ENCODE measurements around the gene MCTP1.
"Not testable (repeated sequence)": the region's sequence is repeated elsewhere in the genome, so short reads cannot be mapped to it uniquely, and the experiment has no call there.

MCTP1 gene

DNA sequence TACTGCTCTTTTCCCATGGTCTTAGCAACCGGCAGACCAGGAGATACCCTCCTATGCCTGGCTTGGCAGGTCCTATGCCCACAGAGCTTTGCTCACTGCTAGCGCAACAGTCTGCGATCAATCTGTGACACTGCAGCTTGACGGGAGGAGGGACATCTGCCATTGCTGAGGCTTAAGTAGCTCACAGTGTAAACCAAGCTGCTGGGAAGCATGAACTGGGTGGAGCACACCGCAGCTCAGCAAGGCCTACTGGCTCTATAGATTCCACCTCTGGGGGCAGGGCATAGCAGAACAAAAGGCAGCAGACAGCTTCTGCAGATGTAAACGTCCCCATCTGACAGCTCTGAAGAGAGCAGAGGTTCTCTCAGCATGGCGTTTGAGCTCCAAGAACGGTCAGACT, 40.4 kb downstream of the MCTP1 start:
- DNase-seq = no peak

DNA sequence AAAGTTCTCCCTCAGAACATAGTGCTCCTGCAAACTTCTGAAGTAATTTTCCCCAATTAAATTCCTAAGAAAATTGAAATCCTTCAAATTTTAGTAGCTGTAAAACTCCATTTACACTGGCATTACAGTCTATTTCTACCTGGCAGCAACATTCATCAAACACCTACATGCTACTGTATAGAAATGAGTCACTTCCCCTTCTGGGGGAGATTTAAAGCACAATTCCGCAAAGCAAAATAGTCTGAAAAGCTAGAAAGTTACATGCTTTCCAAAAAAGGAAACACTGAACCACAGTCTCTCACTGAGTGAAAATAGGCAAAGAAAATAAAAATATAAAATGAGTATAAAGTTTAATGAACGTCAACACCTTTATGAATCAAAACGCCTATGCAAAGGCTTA, 43.3 kb downstream of the MCTP1 start:
- no peak for DNase-seq

DNA sequence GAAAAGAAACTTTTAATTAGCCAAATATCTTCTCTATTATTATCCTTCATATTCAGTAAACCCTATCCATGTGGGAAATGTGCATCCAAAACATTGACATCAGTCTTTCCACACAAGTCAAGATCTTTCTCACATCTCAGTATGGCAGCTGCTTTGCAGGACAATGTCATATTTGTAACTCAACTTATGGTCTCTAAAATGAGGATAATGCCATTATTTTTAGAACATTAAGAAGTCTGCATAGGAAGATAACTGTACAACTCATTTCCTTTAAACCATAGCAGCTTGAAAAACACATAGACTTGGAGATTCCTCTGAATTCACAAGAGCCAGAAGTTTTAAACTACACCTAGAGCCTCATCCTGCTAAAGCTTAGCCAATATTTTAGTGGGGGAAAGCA, 43.7 kb downstream of the MCTP1 start:
- no peak for DNase-seq

DNA sequence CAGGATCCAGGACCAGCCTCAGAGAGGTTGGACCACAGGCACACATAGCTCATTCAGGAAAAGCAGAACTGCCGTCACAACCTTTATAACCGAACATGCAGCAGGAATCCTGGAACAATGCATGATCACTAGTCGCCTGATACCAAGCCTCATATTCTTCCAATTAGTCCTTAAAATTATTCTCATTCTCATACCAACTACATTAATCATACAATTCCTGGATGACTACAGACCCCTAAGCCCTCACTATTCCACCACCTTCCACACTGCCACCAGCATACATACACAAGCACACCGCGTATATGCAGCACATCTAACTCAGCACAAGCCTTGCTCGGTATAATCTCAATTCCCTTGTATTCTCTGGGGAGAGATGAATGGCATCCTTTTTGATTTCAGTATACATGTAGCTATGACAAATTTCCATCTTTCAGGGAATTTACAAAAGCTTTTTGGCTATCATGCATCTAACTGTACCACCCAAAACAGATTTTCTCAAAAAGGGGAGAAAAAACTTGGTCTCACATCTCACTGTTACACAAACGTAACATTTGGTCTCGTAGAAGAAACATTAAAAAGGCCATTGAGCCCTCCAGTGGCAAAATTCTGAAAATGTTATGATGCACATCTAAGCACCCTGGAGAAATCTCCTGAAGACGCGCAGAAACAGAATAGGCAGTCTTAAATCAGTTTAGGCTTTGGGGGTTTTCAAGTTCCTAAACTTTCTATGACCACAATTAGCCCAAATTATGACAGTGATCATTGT, 46.2 kb downstream of the MCTP1 start:
- no peak for DNase-seq

DNA sequence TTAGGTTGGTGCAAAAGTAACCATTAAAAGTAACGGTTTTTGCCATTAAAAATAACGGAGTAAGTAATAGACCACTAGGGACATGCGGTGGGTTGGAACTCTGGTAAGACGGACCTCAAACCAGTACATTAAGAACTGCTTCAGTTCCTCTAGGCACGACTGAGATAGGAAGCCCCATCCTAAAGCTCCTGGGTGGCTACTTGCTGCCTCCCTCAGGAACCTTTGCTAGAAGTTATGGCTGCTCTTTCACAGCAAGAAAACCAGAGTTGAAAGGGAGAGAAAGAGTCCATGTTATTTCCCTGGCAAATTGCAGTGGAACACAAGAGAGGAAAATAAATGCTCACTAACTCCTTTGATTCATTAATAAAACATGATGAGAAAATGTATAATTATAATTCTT, 47.6 kb downstream of the MCTP1 start:
- DNase-seq = no peak

DNA sequence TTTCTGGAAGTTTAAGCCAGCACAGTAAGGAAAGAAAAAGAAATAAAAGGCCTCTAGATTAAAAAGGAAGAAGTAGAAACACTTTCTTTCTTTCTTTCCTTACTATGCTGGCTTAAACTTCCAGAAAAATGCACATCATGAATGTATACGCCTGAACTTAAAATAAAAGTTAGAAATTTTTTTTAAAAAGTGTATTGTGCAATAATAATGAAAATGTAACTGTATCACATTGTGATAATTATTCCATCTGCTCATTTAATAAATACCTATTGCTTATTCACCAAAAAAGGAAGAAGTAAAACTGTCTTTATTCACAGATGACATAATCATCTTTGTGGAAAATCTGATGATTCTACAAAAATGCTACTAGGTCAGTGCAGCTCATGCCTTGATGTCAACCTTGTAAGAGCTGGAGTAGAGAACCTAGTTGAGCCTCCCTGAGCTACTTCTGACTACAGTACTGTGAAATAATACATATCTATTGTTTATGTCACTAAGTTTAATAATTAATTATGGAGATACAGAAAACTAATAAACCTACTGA, 49.4 kb downstream of the MCTP1 start:
- no peak for DNase-seq

DNA sequence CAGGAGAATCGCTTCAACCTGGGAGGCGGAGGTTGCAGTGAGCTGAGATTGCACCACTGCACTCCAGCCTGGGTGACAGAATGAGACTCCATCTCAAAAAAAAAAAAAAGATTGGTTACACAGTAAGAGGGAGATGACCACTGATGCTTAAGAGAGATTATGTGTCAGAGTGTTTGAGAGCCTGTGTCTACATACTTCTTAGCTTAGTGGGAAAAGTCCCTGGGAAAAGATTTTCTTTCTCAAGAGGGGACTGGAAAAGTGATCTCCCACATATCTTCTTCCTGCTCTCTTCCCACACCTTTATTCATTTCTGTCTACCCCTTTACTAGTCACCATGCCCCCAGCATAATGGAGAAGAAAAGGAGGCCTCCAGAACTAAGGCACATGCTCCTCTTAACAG, 55.2 kb downstream of the MCTP1 start:
- no peak for DNase-seq

DNA sequence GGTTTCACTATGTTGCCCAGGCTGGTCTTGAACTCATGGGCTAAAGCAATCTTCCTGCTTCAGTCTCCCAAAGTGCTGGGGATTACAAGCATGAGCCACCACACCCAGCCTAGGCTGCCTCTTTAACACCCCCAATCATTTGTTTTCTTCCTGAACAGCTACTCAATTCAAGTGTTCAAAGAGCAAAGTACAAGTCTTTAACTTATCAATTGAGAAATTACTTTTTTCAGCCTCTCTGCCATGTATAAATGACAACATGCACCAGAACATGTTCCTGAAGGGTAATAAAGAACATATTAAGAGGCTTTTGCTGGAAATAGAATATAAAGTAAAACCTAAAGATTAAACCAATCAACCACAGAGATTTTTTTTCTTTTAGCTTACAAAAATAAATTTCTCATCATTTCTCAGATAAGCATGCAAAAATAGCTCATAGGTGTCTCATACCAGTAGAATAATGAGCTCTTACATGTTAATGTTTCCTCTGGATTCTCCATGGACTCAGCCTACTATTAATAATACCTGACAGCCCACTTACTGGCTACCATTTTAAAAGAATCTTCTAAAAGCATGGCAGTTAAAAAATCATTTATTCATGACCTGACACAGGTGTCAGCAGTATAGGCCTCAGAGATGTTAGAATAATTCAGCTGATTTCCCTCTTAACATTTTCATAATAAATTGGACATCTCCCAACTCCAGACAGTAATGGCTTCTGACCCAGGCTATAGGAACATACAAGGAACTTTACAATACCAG, 60.0 kb downstream of the MCTP1 start:
- DNase-seq = no peak

DNA sequence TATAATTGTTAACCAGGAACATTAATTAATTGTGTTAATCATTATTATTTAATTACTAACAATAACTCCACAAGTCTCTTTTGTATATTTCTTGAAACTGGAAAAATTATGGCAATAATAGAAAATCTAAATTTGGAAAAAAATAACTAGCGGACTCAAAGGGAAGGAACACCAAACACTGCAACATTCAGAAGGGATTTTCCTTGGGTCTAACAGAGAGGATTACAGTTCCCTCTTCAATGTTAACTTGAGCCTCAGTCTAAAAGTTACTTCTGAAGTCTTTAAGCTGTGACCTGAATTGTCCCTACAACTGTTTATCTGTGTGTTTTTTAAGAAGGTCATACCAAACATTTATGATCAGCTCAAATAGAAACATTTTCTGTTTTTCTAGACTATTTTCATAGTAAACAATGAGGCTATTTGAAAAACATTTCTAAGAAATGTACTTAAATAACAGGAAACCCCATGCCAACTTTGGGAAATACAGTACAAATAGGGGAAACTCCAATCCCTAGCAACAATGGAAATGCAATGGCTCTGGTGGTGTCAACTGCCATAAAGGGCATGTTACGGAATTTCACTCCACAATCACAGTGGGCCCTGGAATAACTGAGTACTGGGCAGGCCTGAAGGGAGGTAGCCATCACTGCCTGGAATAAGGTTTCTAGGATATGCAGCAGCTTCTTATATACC, 61.2 kb downstream of the MCTP1 start:
- DNase-seq = no peak

DNA sequence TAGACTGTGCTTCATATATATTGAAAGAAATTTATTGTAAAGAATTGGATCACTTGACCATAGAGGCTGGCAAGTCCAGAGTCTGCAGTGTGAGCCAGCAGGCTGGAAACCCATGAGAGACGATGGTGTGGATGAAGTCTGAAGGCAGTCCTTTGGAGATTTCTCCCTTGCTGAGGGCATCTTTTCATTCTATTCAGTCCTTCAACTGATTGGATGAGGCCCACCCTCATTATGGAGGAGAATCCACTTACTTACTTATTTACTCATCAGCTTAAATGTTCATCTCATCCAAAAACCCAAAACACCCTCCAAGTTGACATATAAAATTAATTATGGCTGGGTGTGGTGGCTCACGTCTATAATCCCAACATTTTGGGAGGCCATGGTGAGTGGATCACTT, 62.1 kb downstream of the MCTP1 start:
- DNase-seq = no peak

DNA sequence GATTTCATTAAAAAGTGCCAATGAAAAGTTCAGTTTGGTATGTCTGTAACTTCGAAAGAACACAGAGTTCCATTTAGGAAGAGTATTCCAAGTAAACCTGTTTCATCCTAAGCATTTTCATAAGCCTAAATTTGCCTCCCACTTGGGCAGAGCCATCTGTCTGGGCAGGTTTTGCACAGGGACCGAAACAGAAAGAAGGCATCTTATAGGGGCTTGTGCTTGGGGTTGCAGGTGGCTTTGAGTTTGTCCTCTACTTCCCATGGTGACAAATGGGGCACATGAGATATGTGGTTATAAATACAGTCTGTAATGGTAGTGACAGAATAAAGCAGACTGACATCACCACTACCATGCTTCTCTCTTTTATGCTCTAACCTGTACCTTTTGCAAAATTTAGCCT, 63.7 kb downstream of the MCTP1 start:
- no peak for DNase-seq

DNA sequence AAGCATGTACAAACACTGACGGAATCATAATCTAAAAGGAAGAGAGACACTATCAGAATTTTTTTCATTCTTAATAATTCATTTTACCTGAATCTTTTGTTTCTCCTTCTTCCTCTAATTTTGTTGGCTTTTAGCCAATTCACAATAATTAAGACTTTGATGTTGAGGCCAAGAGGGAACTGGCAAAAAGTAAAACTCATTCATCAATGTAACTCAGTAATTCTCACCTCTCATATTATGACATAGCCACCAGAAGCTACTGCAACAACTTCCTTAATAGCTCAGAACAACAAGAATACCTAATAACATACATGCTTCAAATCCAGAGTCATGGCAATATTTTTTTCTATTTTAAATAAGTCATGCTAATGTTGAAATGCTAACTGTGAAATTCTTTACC, 64.5 kb downstream of the MCTP1 start:
- DNase-seq = no peak

DNA sequence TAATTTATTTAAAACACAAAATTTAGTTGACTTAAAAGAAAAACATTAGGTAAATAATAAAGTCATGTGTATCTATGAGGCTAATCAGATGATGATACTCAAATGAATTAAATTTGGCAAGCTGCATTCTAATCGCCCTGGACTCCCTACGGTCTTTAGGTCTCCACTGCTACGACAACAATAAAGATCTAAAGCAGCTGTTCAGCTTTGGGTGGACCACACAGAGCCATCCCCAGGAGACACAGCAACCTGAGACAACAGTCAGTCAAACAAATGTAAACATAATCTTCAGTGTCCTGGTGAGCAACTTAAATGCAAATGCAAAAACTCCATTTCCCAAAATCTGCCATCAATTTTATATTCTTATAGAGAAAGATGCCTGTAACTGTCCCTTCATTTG, 65.5 kb downstream of the MCTP1 start:
- DNase-seq = no peak

DNA sequence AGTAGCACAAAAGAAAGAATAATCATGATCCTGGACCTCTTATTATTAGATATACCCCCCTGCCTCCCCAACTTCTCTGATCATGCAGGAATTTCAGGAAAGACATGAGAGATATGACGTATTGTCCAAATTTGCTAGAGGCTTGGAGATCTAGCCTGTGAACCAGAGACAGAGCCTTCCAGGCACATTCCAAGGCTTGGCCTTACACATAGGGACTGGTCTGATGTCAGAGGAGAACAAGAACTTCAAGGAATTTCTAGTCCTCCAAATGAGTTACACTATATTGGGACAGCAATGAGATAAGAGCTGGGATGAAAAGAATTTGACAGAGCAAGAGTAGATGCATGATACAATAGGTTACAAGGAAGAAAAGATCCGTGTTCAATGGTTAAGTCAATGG, 67.0 kb downstream of the MCTP1 start:
- no peak for DNase-seq

DNA sequence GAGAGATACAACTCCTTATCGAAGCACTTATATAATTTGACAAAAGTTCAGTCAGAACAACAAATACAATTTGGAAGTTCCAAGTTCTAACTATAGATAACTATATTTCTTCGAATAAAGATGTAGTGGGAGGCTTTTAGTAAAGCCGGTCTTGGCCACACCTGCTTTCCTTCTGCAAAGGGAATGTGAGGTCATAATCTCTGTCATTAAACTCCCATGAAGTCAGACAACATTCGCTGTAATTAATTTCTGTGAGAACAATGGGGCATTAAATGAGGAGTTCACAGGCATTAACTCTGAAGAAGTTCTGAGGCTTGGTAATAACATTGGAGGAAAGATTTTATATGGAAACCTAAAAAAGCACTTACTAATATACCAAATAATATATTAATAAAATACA, 67.5 kb downstream of the MCTP1 start:
- DNase-seq = no peak

DNA sequence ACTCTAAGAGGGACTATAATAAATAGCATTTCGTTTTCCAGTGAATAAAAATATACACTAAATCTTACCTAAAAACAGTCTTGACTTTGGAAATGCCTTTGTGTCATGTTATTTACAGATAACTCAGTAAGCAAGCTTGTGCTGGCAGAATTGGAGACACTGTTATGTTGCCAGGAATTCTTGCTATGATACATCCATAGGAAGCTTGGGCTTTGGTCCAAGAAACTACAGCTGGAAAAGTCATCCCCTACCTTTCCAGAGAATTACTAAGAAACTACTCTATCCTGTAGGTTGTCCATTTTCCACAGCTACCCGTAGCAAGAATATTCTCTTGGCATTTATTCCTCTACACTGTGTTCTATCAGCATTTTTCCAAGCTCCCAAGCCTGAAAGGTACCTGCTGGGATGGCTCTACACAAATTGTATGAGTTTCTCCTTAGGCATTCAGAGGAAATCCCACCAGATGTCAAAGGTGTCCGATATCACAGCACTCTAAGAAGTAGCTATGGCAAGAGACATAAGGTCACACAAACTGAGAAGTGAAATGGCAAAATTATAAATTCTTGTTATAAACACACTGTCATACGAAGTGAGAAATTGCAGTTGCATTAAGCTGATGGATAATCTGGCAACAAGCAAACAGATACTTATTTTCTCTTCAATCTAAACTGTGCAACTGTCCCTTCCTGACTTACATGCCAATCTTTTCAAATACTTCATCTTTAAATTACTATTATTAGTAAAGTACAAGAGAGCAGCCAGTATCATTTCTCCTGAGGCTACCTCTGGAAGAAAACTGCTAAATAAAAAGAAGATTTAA, 68.5 kb downstream of the MCTP1 start:
- DNase-seq = no peak

DNA sequence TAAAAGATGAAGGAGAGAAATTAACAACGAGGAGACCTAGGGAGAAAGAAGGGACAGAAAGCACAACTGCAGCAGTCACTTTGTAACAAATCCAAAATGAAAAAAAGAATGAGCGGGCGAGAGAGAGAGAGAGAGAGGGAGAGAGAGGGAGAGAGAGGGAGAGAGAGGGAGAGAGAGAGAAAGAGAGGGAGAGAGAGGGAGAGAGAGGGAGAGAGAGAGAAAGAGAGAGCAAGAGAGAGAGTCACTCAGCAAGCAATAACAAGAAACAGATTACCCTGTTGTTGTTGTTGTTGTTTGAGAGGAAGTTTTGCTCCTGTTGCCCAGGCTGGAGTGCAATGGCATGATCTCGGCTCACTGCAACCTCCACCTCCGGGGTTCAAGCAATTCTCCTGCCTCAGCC, 77.1 kb downstream of the MCTP1 start:
- not testable (repeated sequence) for DNase-seq

DNA sequence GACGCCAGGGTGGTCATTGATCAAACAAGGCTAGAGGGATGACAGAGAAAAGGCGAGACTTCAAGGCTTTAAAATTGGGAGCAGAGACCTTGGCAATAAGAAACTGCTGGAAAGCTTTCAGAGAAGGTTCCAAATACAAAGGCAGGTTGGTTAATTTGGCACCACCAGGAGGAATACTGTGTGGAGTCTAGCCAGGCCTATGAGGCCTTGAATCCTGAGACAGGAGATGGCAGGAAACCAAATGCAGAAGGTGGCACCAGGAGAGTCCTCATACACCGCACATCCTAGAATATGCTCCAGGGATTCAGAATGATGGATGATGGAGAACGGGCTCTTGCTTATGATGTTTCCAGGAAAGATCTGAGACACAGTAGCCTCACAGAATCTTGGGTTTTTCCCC, 90.0 kb downstream of the MCTP1 start:
- DNase-seq = no peak

DNA sequence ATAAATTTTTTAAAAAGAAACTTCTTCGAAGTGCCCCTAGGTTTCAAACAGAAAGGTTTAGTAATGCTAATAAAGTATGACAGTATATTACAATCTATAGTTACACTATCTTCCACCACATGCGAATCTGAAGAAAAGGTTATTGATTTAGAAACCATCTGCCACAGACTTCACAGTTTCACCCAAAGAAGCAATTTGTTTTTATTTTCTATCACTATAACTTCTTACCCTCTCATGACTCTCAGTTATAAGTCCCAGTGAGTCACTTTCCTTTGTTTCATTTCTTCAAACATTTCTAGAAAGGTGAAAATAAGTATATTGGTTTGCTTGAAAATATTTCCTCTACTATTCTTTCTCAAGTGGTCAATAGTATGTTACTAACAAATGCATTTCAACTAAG, 93.6 kb downstream of the MCTP1 start:
- no peak for DNase-seq

DNA sequence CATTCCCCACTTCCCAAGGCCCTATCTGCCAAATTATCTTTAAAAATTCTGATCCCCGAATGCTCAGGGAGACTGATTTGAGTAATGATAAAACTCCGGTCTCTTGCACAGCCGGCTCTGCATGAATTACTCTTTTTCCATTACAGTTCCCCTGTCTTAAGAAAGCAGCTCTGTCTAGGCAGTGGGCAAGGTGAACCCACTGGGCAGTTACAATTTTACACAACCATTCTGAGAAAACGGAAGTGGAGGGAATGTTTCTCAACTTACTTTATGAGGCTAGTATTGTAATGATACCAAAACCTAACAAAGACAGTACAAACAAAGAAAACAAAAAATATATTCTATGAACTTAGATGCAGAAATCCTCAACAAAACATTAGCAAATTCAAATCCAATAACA, 100.0 kb downstream of the MCTP1 start:
- DNase-seq = no peak

DNA sequence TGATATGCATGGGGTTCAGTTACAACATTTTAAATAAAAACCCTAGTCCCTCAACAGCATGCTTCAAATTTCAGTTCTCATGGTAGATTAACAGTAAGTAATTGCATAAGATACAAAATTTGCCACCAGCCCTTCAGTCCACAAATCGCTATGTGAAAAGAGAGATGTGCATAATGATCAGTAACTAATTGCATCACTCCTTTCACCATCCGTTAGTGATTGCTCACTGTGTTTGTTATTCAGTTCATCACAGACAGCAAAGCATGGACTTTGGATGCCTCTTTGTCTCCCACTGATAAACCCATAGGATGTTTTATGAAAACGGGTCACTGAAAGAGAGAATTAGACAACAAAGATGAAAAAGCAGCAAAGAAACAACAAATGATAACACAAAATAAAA, 103.2 kb downstream of the MCTP1 start:
- DNase-seq = no peak

DNA sequence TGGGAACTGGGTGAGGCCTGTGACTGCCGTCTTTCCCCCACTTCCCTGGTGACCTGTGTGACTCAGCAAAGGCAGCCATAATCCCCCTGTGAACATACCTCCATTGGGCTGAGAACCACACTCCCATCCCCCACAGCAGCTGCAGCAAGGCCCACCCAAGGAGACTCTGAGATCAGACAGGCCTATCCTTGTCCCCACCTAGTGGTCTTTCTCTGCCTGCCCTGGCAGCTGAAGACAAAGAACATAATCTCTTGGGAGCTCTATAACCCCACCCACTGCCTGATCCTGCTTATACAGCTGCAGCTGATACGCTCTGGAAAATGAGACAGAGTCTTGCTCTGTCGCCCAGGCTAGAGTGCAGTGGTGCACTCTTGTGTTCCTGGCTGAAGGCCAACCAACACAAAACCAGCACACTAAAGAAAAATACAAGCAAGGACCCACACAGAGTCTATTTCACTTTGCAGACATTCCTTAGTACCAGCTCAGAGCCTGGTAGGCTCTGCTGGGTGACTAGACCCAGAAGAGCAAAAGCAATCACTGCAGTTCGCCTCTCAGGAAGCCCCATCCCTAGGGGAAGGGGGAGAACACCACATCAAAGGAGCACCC, 106.7 kb downstream of the MCTP1 start:
- no peak for DNase-seq

DNA sequence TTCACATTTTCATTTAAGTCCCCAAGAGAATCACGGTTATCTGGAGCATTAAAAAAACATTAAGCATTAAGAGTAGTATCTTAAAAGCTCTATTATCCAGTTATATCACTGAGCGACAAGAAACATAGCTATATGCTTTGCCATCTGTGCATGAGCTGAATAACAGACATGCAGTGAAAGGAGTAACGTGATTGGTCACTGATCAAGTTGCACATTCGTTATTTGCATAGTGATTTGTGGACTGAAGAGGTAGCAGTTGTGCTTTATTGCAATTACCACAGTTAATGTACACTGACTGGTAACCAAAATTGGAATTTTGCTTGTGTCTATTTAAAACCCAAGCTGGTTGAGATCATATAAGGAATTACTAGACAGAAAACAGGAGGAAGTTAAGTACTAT, 107.4 kb downstream of the MCTP1 start:
- no peak for DNase-seq
